ENCODE results near the gene RFX6. TPM values are rescaled to one million over a fixed set of nuclear protein-coding genes. Genes with fewer than 3 reads are reported as not detected.

The RFX6 gene
- total and polyA plus RNA-seq, 2 donors (not counting 1 experiment from before 2014, with no cell fraction given): not detected

DNA sequence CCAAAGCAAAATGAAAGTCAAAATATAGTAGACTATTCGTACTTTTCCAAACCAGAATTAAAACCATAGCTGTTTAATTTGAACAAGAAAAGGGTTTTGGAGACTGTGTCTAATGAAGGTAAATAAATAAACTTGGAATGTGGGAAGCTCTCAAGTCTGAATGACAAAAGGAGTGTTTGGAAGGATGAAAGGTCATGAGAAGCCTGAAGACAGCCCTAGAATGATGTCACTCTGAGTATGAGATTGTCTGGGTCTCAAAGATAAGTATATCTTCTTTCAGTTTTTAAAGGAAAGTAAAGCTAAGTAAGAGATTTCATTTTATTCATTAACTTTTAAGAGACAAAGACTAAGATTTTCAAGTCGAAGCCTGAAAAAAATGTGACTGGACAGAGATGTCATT is 72.9 kb downstream of the RFX6 start:
- TF ChIP-seq, protein P1, sequence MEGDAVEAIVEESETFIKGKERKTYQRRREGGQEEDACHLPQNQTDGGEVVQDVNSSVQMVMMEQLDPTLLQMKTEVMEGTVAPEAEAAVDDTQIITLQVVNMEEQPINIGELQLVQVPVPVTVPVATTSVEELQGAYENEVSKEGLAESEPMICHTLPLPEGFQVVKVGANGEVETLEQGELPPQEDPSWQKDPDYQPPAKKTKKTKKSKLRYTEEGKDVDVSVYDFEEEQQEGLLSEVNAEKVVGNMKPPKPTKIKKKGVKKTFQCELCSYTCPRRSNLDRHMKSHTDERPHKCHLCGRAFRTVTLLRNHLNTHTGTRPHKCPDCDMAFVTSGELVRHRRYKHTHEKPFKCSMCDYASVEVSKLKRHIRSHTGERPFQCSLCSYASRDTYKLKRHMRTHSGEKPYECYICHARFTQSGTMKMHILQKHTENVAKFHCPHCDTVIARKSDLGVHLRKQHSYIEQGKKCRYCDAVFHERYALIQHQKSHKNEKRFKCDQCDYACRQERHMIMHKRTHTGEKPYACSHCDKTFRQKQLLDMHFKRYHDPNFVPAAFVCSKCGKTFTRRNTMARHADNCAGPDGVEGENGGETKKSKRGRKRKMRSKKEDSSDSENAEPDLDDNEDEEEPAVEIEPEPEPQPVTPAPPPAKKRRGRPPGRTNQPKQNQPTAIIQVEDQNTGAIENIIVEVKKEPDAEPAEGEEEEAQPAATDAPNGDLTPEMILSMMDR (conservative IDR thresholded peaks at IDR 0.05 in 1 of 2, IDR thresholded peaks at IDR 0.05 in 1 of 2; ENCODE audit: low read depth in 1 of 2, low read length in 2 of 2): no peak
- TF ChIP-seq EZH2 (IDR thresholded peaks at IDR 0.05; ENCODE audit: low read length, missing control alignments): no peak
- Histone ChIP-seq H2AFZ (ENCODE audit: low read length) (no peak overlapping the region), H3K27ac (ENCODE audit: insufficient read depth, low read length) (no peak overlapping the region), H3K36me3 (ENCODE audit: control insufficient read depth, insufficient read depth, low read length) (no peaks in the 10 kb centered on the region), H3K9me3 (ENCODE audit: control insufficient read depth, insufficient read depth, low read depth, low read length) (no peaks in the 10 kb centered on the region), H3K4me2 (ENCODE audit: extremely low read depth, insufficient read depth, low read length) (no peak overlapping the region), H3K9ac (ENCODE audit: insufficient read depth, low read length) (no peak overlapping the region), H4K20me1 (ENCODE audit: control insufficient read depth, extremely low read depth, insufficient read depth, low read length) (no peaks in the 10 kb centered on the region), H3K4me3 (replicated peaks in 1 of 4; ENCODE audit: control extremely low read depth in 1 of 4, insufficient read depth in 1 of 4, low read depth in 3 of 4, low read length in 4 of 4) (no peak overlapping the region), H3K4me1 (ENCODE audit: control insufficient read depth, extremely low read depth, insufficient read depth, low read length) (no peaks in the 10 kb centered on the region), H3K79me2 (ENCODE audit: control insufficient read depth, insufficient read depth, low read length) (no peaks in the 10 kb centered on the region), H3K27me3 (ENCODE audit: control insufficient read depth, insufficient read depth, low read length) (no peaks in the 10 kb centered on the region)
- DNase-seq (ENCODE audit: low read depth in 2 of 2): no peak

DNA sequence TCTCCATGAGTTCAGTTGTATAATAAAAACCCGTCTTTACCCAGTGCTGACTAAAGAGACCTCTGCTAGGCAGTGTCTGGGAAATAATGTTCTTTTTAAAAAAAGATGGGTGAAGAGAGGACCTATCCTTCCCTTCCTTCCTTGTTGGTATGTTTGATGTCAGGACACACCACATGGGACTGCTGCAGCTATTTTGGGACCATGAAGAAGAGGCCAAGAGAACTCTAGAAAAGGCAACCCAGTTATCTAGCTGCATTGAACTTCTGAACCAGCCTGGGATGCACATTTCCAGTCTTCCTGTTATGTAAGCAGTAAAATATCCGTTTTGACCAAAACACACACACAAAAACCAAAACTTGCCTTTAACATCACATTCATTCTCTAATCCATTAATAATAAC is 77.3 kb downstream of the RFX6 start:
- Histone ChIP-seq H3K79me2 (ENCODE audit: control insufficient read depth, insufficient read depth, low read length) (no peaks in the 10 kb centered on the region), H2AFZ (ENCODE audit: low read length) (no peak overlapping the region), H3K9me3 (ENCODE audit: control insufficient read depth, insufficient read depth, low read depth, low read length) (no peaks in the 10 kb centered on the region), H3K4me2 (ENCODE audit: extremely low read depth, insufficient read depth, low read length) (no peak overlapping the region), H3K4me1 (ENCODE audit: control insufficient read depth, extremely low read depth, insufficient read depth, low read length) (no peaks in the 10 kb centered on the region), H3K36me3 (ENCODE audit: control insufficient read depth, insufficient read depth, low read length) (no peaks in the 10 kb centered on the region), H3K4me3 (replicated peaks in 1 of 4; ENCODE audit: control extremely low read depth in 1 of 4, insufficient read depth in 1 of 4, low read depth in 3 of 4, low read length in 4 of 4) (no peak overlapping the region), H3K27ac (ENCODE audit: insufficient read depth, low read length) (no peak overlapping the region), H4K20me1 (ENCODE audit: control insufficient read depth, extremely low read depth, insufficient read depth, low read length) (no peaks in the 10 kb centered on the region), H3K27me3 (ENCODE audit: control insufficient read depth, insufficient read depth, low read length) (no peaks in the 10 kb centered on the region), H3K9ac (ENCODE audit: insufficient read depth, low read length) (no peak overlapping the region)
- DNase-seq (ENCODE audit: low read depth in 2 of 2): no peak
- TF ChIP-seq, protein P1 (conservative IDR thresholded peaks at IDR 0.05 in 1 of 2, IDR thresholded peaks at IDR 0.05 in 1 of 2; ENCODE audit: low read depth in 1 of 2, low read length in 2 of 2): no peak
- no peak for TF ChIP-seq EZH2 (IDR thresholded peaks at IDR 0.05; ENCODE audit: low read length, missing control alignments)

DNA sequence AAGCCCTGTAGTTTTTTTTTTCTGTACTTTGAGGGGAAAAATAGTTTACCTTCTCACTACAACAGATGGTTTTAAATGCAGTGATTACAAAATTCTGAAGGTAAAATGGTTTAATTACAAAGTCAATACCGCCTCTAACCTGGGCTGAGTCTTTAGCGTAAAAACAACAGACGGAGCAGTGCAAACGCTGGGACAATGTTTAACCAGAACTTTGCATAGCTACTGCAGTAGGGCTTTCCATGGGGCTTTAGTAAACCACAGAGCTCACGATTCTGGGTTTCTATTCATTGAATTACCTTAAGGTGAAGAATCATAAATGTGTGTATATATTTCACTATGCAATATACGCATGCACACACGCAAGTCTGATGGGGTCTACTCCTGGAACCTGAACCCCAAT is 77.9 kb downstream of the RFX6 start:
- no peak for DNase-seq (ENCODE audit: low read depth in 2 of 2)
- H3K27me3 ChIP-seq (ENCODE audit: control insufficient read depth, insufficient read depth, low read length): no peaks in the 10 kb centered on the region
- TF ChIP-seq, protein P1 (conservative IDR thresholded peaks at IDR 0.05 in 1 of 2, IDR thresholded peaks at IDR 0.05 in 1 of 2; ENCODE audit: low read depth in 1 of 2, low read length in 2 of 2): no peak
- TF ChIP-seq EZH2 (IDR thresholded peaks at IDR 0.05; ENCODE audit: low read length, missing control alignments): no peak
- H3K4me2 ChIP-seq (ENCODE audit: extremely low read depth, insufficient read depth, low read length): no peak overlapping the region
- H3K4me1 ChIP-seq (ENCODE audit: control insufficient read depth, extremely low read depth, insufficient read depth, low read length): no peaks in the 10 kb centered on the region
- no peak overlapping the region for H3K4me3 ChIP-seq (replicated peaks in 1 of 4; ENCODE audit: control extremely low read depth in 1 of 4, insufficient read depth in 1 of 4, low read depth in 3 of 4, low read length in 4 of 4)
- H2AFZ ChIP-seq (ENCODE audit: low read length): no peak overlapping the region
- H4K20me1 ChIP-seq (ENCODE audit: control insufficient read depth, extremely low read depth, insufficient read depth, low read length): no peaks in the 10 kb centered on the region
- no peaks in the 10 kb centered on the region for H3K36me3 ChIP-seq (ENCODE audit: control insufficient read depth, insufficient read depth, low read length)
- H3K27ac ChIP-seq (ENCODE audit: insufficient read depth, low read length): no peak overlapping the region
- H3K79me2 ChIP-seq (ENCODE audit: control insufficient read depth, insufficient read depth, low read length): no peaks in the 10 kb centered on the region
- no peak overlapping the region for H3K9ac ChIP-seq (ENCODE audit: insufficient read depth, low read length)
- no peaks in the 10 kb centered on the region for H3K9me3 ChIP-seq (ENCODE audit: control insufficient read depth, insufficient read depth, low read depth, low read length)
